Measurements from ENCODE around the gene WNK2.

WNK2 gene

GRCh38 chr9:93262537-93263310 lies 78.8 kb downstream of the WNK2 start:
- FAIRE-seq (no peak), DNase-seq (ENCODE audit: insufficient read length, low spot score) (peak; percentile 1)

- DNase-seq (ENCODE audit: insufficient read length, low spot score) (peak; percentile 3), FAIRE-seq (no peak)
Measured at GRCh38 chr9:93263334-93264229, 79.6 kb downstream of the WNK2 start.

- DNase-seq (ENCODE audit: insufficient read length, low spot score) (no peak), FAIRE-seq (no peak)
Measured at GRCh38 chr9:93264338-93265125, 80.6 kb downstream of the WNK2 start.

- no peak for FAIRE-seq
- DNase-seq (ENCODE audit: insufficient read length, low spot score) = no peak
Measured at GRCh38 chr9:93265301-93265971, 81.5 kb downstream of the WNK2 start.

- FAIRE-seq (no peak), DNase-seq (ENCODE audit: insufficient read length, low spot score) (no peak)
Measured at GRCh38 chr9:93265972-93266371, 82.0 kb downstream of the WNK2 start.

- DNase-seq (ENCODE audit: insufficient read length, low spot score) = peak; percentile 0
- FAIRE-seq = no peak
Measured at GRCh38 chr9:93266521-93267001, 82.6 kb downstream of the WNK2 start.

- no peak for FAIRE-seq
- peak; percentile 1 for DNase-seq (ENCODE audit: insufficient read length, low spot score)
Measured at GRCh38 chr9:93267091-93267541, 83.2 kb downstream of the WNK2 start.

GRCh38 chr9:93267681-93268505 lies 84.0 kb downstream of the WNK2 start:
- DNase-seq (ENCODE audit: insufficient read length, low spot score) (peak; percentile 12), FAIRE-seq (no peak)

GRCh38 chr9:93268551-93269314 lies 84.8 kb downstream of the WNK2 start:
- DNase-seq (ENCODE audit: insufficient read length, low spot score) (peak; percentile 5), FAIRE-seq (no peak)

GRCh38 chr9:93270976-93271375 lies 87.0 kb downstream of the WNK2 start:
- DNase-seq (ENCODE audit: insufficient read length, low spot score) (no peak), FAIRE-seq (no peak)

- DNase-seq (ENCODE audit: insufficient read length, low spot score) = no peak
- FAIRE-seq = no peak
Measured at GRCh38 chr9:93276973-93277372, 93.0 kb downstream of the WNK2 start.

- no peak for DNase-seq (ENCODE audit: insufficient read length, low spot score)
- FAIRE-seq = no peak
Measured at GRCh38 chr9:93278144-93278543, 94.2 kb downstream of the WNK2 start.

GRCh38 chr9:93280661-93281259 lies 96.8 kb downstream of the WNK2 start:
- FAIRE-seq (no peak), DNase-seq (ENCODE audit: insufficient read length, low spot score) (no peak)

GRCh38 chr9:93286252-93287188 lies 102.6 kb downstream of the WNK2 start:
- DNase-seq (ENCODE audit: insufficient read length, low spot score) (peak; percentile 1), FAIRE-seq (no peak)

- FAIRE-seq = no peak
Measured at GRCh38 chr9:93287189-93287552, 103.2 kb downstream of the WNK2 start.

GRCh38 chr9:93287593-93287992 lies 103.7 kb downstream of the WNK2 start:
- no peak for FAIRE-seq
- no peak for DNase-seq (ENCODE audit: insufficient read length, low spot score)

More at GRCh38 chr9:93287189-93287552, 103.2 kb downstream of the WNK2 start:
- no peak for DNase-seq (ENCODE audit: insufficient read length, low spot score)

- FAIRE-seq = no peak
- no peak for DNase-seq (ENCODE audit: insufficient read length, low spot score)
Measured at GRCh38 chr9:93288341-93288740, 104.4 kb downstream of the WNK2 start.
